HCT116 (cell line): ENCODE results near the gene KPNA2. TPM values are rescaled to one million over a fixed set of nuclear protein-coding genes. Genes with fewer than 3 reads are reported as not detected.

Source experiments
- ATAC-seq: fragments of 200-7000 bp; cut with Tn5 transposase; 2 replicates; pipeline ENCODE4 v1.9.1; 2020; ENCODE audit warnings: mild to moderate bottlenecking, moderate library complexity
- BruUV-seq: library from RNA; stranded (reverse); fragments of 400-500 nt; replicated peaks from 2 replicates; lab custom pipeline; 2021; lab: Mats Ljungman, UMichigan
- CTCF ChIA-PET: fragments of 300-600 bp; sonication (Branson Sonifier 250); formaldehyde crosslinking; loops from one replicate; lab custom pipeline; 2021; ENCODE audit warnings: antibody characterized with exemption; lab: Charles Lee
- POLR2A ChIA-PET: fragments of 300-600, 350-600 bp; sonication (Branson Sonifier 250); formaldehyde crosslinking; loops from one replicate; lab custom pipeline; 2021; ENCODE audit warnings: antibody characterized with exemption; lab: Charles Lee
- RAD21 ChIA-PET, 2 experiments: fragments of 300-600 bp; sonication (Branson Sonifier 250); formaldehyde crosslinking; loops; one replicate each; lab custom pipeline; 2023; ENCODE audit warnings: low total read pairs in 2 of 2; ENCODE audit not compliant: uncharacterized antibody in 2 of 2, unreplicated experiment in 2 of 2, low non-redundant PET in 1 of 2; lab: Charles Lee
- DNase-seq: peaks from one replicate; pipeline ENCODE4 v3.0.0-alpha.2; 2010; ENCODE audit warnings: low read depth, low spot score
- H2AFZ ChIP-seq: fragments of 200-600 bp; shearing (Covaris generic), sonication (generic); 2 replicates; pipeline ENCODE4 v1.6.1; 2017; ENCODE audit warnings: low read depth, mixed run types, mixed read lengths, antibody characterized with exemption, low read length; ENCODE audit not compliant: poor library complexity, severe bottlenecking
- H3K27ac ChIP-seq: 2 replicates; pipeline ENCODE4 v1.5.1; 2012; ENCODE audit warnings: low read depth, low read length
- H3K27me3 ChIP-seq: fragments of 200-600 bp; sonication (generic); 2 replicates; pipeline ENCODE4 v1.6.1; 2016; ENCODE audit warnings: mixed run types, low read length, mixed read lengths; ENCODE audit not compliant: insufficient read depth
- H3K36me3 ChIP-seq, 2 experiments: fragments of 200-500 bp in 1 of 2; fragments of 200-600 bp in 1 of 2; sonication (Bioruptor generic) in 1 of 2; sonication (generic) in 1 of 2; 2 replicates each; pipeline versions ENCODE4 v1.5.1 to v1.6.1; 2014 to 2016; ENCODE audit warnings: low read length in 2 of 2, inconsistent platforms in 1 of 2, mixed read lengths in 1 of 2, mixed run types in 1 of 2; ENCODE audit not compliant: insufficient read depth in 2 of 2, control insufficient read depth in 1 of 2
- H3K4me1 ChIP-seq, 2 experiments: fragments of 200-600 bp in 1 of 2; sonication (generic) in 1 of 2; 2 replicates each; pipeline versions ENCODE4 v1.5.1 to v1.6.1; 2012 to 2017; ENCODE audit warnings: low read length in 2 of 2, inconsistent platforms in 1 of 2, mild to moderate bottlenecking in 1 of 2, mixed read lengths in 1 of 2, mixed run types in 1 of 2, moderate library complexity in 1 of 2; ENCODE audit not compliant: insufficient read depth in 2 of 2, control insufficient read depth in 1 of 2
- H3K4me2 ChIP-seq: fragments of 200-600 bp; sonication (generic); 2 replicates; pipeline ENCODE4 v1.6.1; 2017; ENCODE audit warnings: mixed run types, low read length, mixed read lengths
- H3K4me3 ChIP-seq, 2 experiments: fragments of 200-600 bp in 1 of 2; sonication (generic) in 1 of 2; replicated peaks in 1 of 2; 2 replicates each; pipeline ENCODE4 v1.5.1; 2011 to 2016; ENCODE audit warnings: low read length in 2 of 2, control low read depth in 1 of 2, low read depth in 1 of 2, mild to moderate bottlenecking in 1 of 2, mixed read lengths in 1 of 2, mixed run types in 1 of 2
- H3K79me2 ChIP-seq: fragments of 200-600 bp; sonication (generic); 2 replicates; pipeline ENCODE4 v1.6.1; 2017; ENCODE audit warnings: mild to moderate bottlenecking, mixed run types, low read length, moderate library complexity, mixed read lengths; ENCODE audit not compliant: insufficient read depth
- H3K9ac ChIP-seq: fragments of 200-600 bp; sonication (generic); 2 replicates; pipeline ENCODE4 v1.6.1; 2016; ENCODE audit warnings: low read length, mixed read lengths
- H3K9me2 ChIP-seq: fragments of 200-600 bp; sonication (generic), shearing (Covaris generic); 2 replicates; pipeline ENCODE4 v1.6.1; 2017; ENCODE audit warnings: mixed run types, mild to moderate bottlenecking, moderate library complexity; ENCODE audit not compliant: insufficient read depth
- H3K9me3 ChIP-seq, 2 experiments: fragments of 200-500 bp in 1 of 2; fragments of 200-600 bp in 1 of 2; sonication (Bioruptor generic) in 1 of 2; sonication (generic) in 1 of 2; 2 replicates each; pipeline ENCODE4 v1.6.1; 2014 to 2017; ENCODE audit warnings: low read length in 2 of 2, mixed read lengths in 2 of 2, inconsistent platforms in 1 of 2, low read depth in 1 of 2, mild to moderate bottlenecking in 1 of 2, mixed run types in 1 of 2, moderate library complexity in 1 of 2; ENCODE audit not compliant: control insufficient read depth in 1 of 2, insufficient read depth in 1 of 2
- H4K20me1 ChIP-seq: fragments of 200-600 bp; sonication (generic), shearing (Covaris generic); 2 replicates; pipeline ENCODE4 v1.6.1; 2017; ENCODE audit warnings: mixed run types, mild to moderate bottlenecking, moderate library complexity; ENCODE audit not compliant: insufficient read depth
- CBX3 ChIP-seq: IDR thresholded peaks from 2 replicates; pipeline ENCODE4 v1.6.1; 2012; ENCODE audit warnings: low read depth
- CEBPB ChIP-seq: IDR thresholded peaks from 2 replicates; pipeline ENCODE4 v1.6.1; 2012; ENCODE audit warnings: low read depth
- EGR1 ChIP-seq: IDR thresholded peaks from 2 replicates; pipeline ENCODE4 v1.6.1; 2012; ENCODE audit warnings: low read depth
- ELF1 ChIP-seq: IDR thresholded peaks from 2 replicates; pipeline ENCODE4 v1.6.1; 2012; ENCODE audit warnings: low read depth, borderline replicate concordance
- EZH2 ChIP-seq: fragments of 200-600 bp; sonication (generic); IDR thresholded peaks from 2 replicates; pipeline ENCODE4 v1.6.1; 2017; ENCODE audit warnings: antibody characterized with exemption, mixed run types
- EZH2phosphoT487 ChIP-seq: fragments of 200-600 bp; IDR thresholded peaks from 2 replicates; pipeline ENCODE4 v1.6.1; 2018; ENCODE audit warnings: antibody characterized with exemption, borderline replicate concordance
- FOSL1 ChIP-seq: IDR thresholded peaks from 2 replicates; pipeline ENCODE4 v1.6.1; 2012; ENCODE audit warnings: low read depth
- JUND ChIP-seq: IDR thresholded peaks from 2 replicates; pipeline ENCODE4 v1.6.1; 2012
- POLR2A ChIP-seq: IDR thresholded peaks from 2 replicates; pipeline ENCODE4 v1.7.0; 2011; ENCODE audit warnings: borderline replicate concordance; ENCODE audit not compliant: insufficient read depth, insufficient read length; ENCODE audit errors: extremely low read depth
- POLR2AphosphoS5 ChIP-seq: IDR thresholded peaks from 2 replicates; pipeline ENCODE4 v1.6.1; 2011; ENCODE audit warnings: mild to moderate bottlenecking, low read depth, low read length, moderate library complexity
- RAD21 ChIP-seq: IDR thresholded peaks from 2 replicates; pipeline ENCODE4 v1.6.1; 2012; ENCODE audit warnings: low read depth, mild to moderate bottlenecking
- SIN3A ChIP-seq: IDR thresholded peaks from 2 replicates; pipeline ENCODE4 v1.6.1; 2012; ENCODE audit warnings: low read depth
- SRF ChIP-seq: IDR thresholded peaks from 2 replicates; pipeline ENCODE4 v1.6.1; 2012; ENCODE audit warnings: low read depth
- TCF7L2 ChIP-seq: IDR thresholded peaks from 2 replicates; pipeline ENCODE4 v1.7.0; 2011; ENCODE audit warnings: borderline replicate concordance, inconsistent platforms; ENCODE audit not compliant: insufficient read depth, insufficient read length; ENCODE audit errors: extremely low read depth
- YY1 ChIP-seq: IDR thresholded peaks from 2 replicates; pipeline ENCODE4 v1.6.1; 2011; ENCODE audit warnings: low read length, low read depth, moderate library complexity, mild to moderate bottlenecking; ENCODE audit not compliant: insufficient replicate concordance; ENCODE audit errors: extremely low read depth
- ZFX ChIP-seq: fragments of 450-650 bp; IDR thresholded peaks from 2 replicates; pipeline ENCODE4 v1.6.1; 2017
- ZNF274 ChIP-seq: fragments of 200-500 bp; sonication (Bioruptor generic); IDR thresholded peaks from 2 replicates; pipeline ENCODE4 v1.6.1; 2014; ENCODE audit warnings: mild to moderate bottlenecking, low read depth, low read length, inconsistent platforms
- intact Hi-C: fragments of 100-400 bp; cut with micrococcal nuclease; formaldehyde crosslinking; loops from 2 replicates; pipeline ENCODE4 v1.10.0; 2022
- total RNA-seq: library from RNA; stranded (reverse); gene quantifications from one replicate; pipeline ENCODE4 v1.2.1, GENCODE V29; 2021; ENCODE audit not compliant: unreplicated experiment
- TF ChIP-seq, protein P1 (sequence below): IDR thresholded peaks from 2 replicates; pipeline ENCODE4 v1.6.1; 2012
- TF ChIP-seq, protein P2 (sequence below), 3 experiments: fragments of 200-600 bp in 1 of 3; sonication (generic) in 1 of 3; IDR thresholded peaks in 2 of 3; conservative IDR thresholded peaks in 1 of 3; 2 replicates each; pipeline ENCODE4 v1.5.1; 2012 to 2017; ENCODE audit warnings: low read depth in 2 of 3, low read length in 2 of 3, antibody characterized with exemption in 1 of 3, borderline replicate concordance in 1 of 3, control low read depth in 1 of 3, mild to moderate bottlenecking in 1 of 3, mixed read lengths in 1 of 3, mixed run types in 1 of 3, moderate library complexity in 1 of 3; ENCODE audit not compliant: insufficient read depth in 1 of 3
- TF ChIP-seq, protein P3 (sequence below): IDR thresholded peaks from 2 replicates; pipeline ENCODE4 v1.6.1; 2012

The KPNA2 gene
- total RNA-seq, 1 experiment from 2014 or later: 330 TPM

DNA sequence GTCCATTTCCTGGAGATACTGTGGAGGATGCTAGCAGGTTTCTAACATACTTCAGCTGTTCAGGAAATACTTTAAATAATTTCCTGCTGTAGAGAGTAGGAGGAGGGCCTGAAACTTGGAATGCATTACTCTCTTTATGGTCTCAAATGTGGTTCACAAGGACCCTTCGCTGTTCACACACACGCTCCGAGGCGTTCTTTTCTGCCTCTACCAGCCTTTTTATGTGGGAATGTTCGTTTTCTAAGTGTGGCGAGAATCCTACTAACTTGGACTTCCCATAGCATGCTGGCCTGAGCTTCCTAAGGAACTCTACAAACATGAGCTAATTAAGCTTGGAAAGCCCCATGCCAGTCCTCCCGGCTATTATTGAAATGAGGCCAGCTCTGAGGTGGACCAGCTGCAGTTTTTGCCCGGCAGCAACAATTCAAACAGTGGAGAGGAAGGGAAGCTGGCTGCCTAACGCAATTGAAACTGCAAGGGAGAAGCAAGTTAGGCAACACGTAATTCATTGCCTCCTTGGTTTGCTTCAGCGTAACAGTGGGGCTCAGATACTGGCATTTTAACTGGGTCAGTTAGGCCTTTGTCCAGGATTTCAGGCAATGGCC is 18.9 kb downstream of the KPNA2 start:
- no peaks in the 10 kb centered on the region for H4K20me1 ChIP-seq
- TF ChIP-seq, protein P1, sequence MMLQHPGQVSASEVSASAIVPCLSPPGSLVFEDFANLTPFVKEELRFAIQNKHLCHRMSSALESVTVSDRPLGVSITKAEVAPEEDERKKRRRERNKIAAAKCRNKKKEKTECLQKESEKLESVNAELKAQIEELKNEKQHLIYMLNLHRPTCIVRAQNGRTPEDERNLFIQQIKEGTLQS: no peak
- TF ChIP-seq EGR1: no peak
- TF ChIP-seq ZNF274: no peak
- no peak for TF ChIP-seq POLR2AphosphoS5
- TF ChIP-seq FOSL1: no peak
- no peak for TF ChIP-seq SRF
- TF ChIP-seq SIN3A: no peak
- TF ChIP-seq RAD21: no peak
- no peak for TF ChIP-seq JUND
- TF ChIP-seq CBX3: no peak
- TF ChIP-seq, protein P2, sequence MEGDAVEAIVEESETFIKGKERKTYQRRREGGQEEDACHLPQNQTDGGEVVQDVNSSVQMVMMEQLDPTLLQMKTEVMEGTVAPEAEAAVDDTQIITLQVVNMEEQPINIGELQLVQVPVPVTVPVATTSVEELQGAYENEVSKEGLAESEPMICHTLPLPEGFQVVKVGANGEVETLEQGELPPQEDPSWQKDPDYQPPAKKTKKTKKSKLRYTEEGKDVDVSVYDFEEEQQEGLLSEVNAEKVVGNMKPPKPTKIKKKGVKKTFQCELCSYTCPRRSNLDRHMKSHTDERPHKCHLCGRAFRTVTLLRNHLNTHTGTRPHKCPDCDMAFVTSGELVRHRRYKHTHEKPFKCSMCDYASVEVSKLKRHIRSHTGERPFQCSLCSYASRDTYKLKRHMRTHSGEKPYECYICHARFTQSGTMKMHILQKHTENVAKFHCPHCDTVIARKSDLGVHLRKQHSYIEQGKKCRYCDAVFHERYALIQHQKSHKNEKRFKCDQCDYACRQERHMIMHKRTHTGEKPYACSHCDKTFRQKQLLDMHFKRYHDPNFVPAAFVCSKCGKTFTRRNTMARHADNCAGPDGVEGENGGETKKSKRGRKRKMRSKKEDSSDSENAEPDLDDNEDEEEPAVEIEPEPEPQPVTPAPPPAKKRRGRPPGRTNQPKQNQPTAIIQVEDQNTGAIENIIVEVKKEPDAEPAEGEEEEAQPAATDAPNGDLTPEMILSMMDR (IDR thresholded peaks at IDR 0.05 in 2 of 3, conservative IDR thresholded peaks at IDR 0.05 in 1 of 3; ENCODE audit: borderline replicate concordance in 1 of 3, insufficient read depth in 1 of 3, low read depth in 2 of 3, low read length in 2 of 3): no peak
- no peak for TF ChIP-seq EZH2
- TF ChIP-seq TCF7L2: no peak
- TF ChIP-seq ELF1: no peak
- no peak for TF ChIP-seq CEBPB
- TF ChIP-seq ZFX: no peak
- TF ChIP-seq YY1: no peak
- TF ChIP-seq EZH2phosphoT487: no peak
- TF ChIP-seq, protein P3, sequence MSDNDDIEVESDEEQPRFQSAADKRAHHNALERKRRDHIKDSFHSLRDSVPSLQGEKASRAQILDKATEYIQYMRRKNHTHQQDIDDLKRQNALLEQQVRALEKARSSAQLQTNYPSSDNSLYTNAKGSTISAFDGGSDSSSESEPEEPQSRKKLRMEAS: no peak
- TF ChIP-seq POLR2A: no peak
- TF ChIP-seq, all 23 proteins: peak for 0
- ChIA-PET POLR2A (no interaction called here), RAD21 (no interaction called here), CTCF (no interaction called here)
- intact Hi-C loops: loop anchor here (2.0 to 10.0 kb wide), 2 partner anchors 150 to 408 kb away; no protein-coding TSS in a partner anchor
- Histone ChIP-seq H3K27ac (no peak overlapping the region), H3K9me3 (no peaks in the 10 kb centered on the region), H3K4me1 (no peaks in the 10 kb centered on the region), H3K4me2 (no peak overlapping the region), H3K36me3 (no peaks in the 10 kb centered on the region), H3K9me2 (no peaks in the 10 kb centered on the region), H3K27me3 (no peaks in the 10 kb centered on the region), H3K4me3 (no peak overlapping the region), H3K9ac (no peak overlapping the region), H3K79me2 (no peaks in the 10 kb centered on the region), H2AFZ (no peak overlapping the region)
- BruUV-seq: no TSS peak
- DNase-seq (no peak), ATAC-seq (no peak)
